Endothelial cell of umbilical vein (primary cell): ENCODE measurements around the gene CNOT9. TPM values are rescaled to one million over a fixed set of nuclear protein-coding genes. Genes with fewer than 3 reads are reported as not detected.

Source experiments
- BruUV-seq: library from RNA; stranded (reverse); fragments of 400-500 nt; replicated peaks from 2 replicates; lab custom pipeline; 2021; lab: Mats Ljungman, UMichigan
- CTCF ChIA-PET: fragments of 300-600, 350-600 bp; sonication (Branson Sonifier 250); formaldehyde crosslinking; loops from one replicate; lab custom pipeline; 2021; ENCODE audit warnings: antibody characterized with exemption, inconsistent platforms; lab: Charles Lee
- POLR2A ChIA-PET: fragments of 300-600, 350-600 bp; sonication (Branson Sonifier 250); formaldehyde crosslinking; loops from one replicate; lab custom pipeline; 2021; ENCODE audit warnings: antibody characterized with exemption, inconsistent platforms; lab: Charles Lee
- DNase-seq: peaks from one replicate; pipeline ENCODE4 v3.0.0-alpha.2; 2011; ENCODE audit warnings: low read depth, low spot score
- FAIRE-seq: peaks from 2 replicates; lab custom pipeline; 2011; peaks lifted over from hg19 to GRCh38; lab: Jason Lieb, UNC
- H2AFZ ChIP-seq: 2 replicates; pipeline ENCODE4 v1.6.0; 2012; ENCODE audit warnings: low read depth, low read length, control low read depth, inconsistent platforms
- H3K27ac ChIP-seq: 2 replicates; pipeline ENCODE4 v1.5.1; 2011; ENCODE audit warnings: low read depth, mild to moderate bottlenecking, control low read depth, low read length, moderate library complexity; ENCODE audit not compliant: insufficient read depth
- H3K27me3 ChIP-seq, 2 experiments: 2 replicates each; pipeline versions ENCODE4 v1.6.0 to v1.6.1; 2011; ENCODE audit warnings: low read length in 2 of 2, mixed read lengths in 1 of 2; ENCODE audit not compliant: control insufficient read depth in 2 of 2, insufficient read depth in 2 of 2
- H3K36me3 ChIP-seq, 2 experiments: 2 replicates in 1 of 2; 3 replicates in 1 of 2; pipeline ENCODE4 v1.5.1; 2011; ENCODE audit warnings: low read length in 2 of 2, mild to moderate bottlenecking in 1 of 2, moderate library complexity in 1 of 2; ENCODE audit not compliant: control insufficient read depth in 2 of 2, insufficient read depth in 2 of 2; ENCODE audit errors: extremely low read depth in 1 of 2
- H3K4me1 ChIP-seq: 3 replicates; pipeline ENCODE4 v1.5.1; 2011; ENCODE audit warnings: mild to moderate bottlenecking, low read length; ENCODE audit not compliant: control insufficient read depth, insufficient read depth; ENCODE audit errors: extremely low read depth
- H3K4me2 ChIP-seq: 2 replicates; pipeline ENCODE4 v1.6.1; 2011; ENCODE audit warnings: low read length, control low read depth, mixed read lengths; ENCODE audit not compliant: insufficient read depth
- H3K4me3 ChIP-seq, 3 experiments: fragments of 200-600 bp in 1 of 3; sonication (generic), shearing (Covaris generic) in 1 of 3; replicated peaks in 1 of 3; 2 replicates each; pipeline ENCODE4 v1.5.1; 2011 to 2016; ENCODE audit warnings: control low read depth in 3 of 3, low read length in 3 of 3, mild to moderate bottlenecking in 2 of 3, inconsistent platforms in 1 of 3, low read depth in 1 of 3, moderate library complexity in 1 of 3; ENCODE audit not compliant: insufficient read depth in 1 of 3
- H3K79me2 ChIP-seq: 2 replicates; pipeline ENCODE4 v1.6.0; 2012; ENCODE audit warnings: low read length, inconsistent platforms; ENCODE audit not compliant: control insufficient read depth, insufficient read depth
- H3K9ac ChIP-seq: replicated peaks from 2 replicates; pipeline ENCODE3; 2011; ENCODE audit warnings: low read length, control low read depth; ENCODE audit not compliant: insufficient read depth; ENCODE audit errors: extremely low read depth
- H3K9me1 ChIP-seq: replicated peaks from 3 replicates; pipeline ENCODE4 v1.6.0; 2011; ENCODE audit warnings: mild to moderate bottlenecking, low read length; ENCODE audit not compliant: control insufficient read depth, insufficient read depth; ENCODE audit errors: extremely low read depth
- H3K9me3 ChIP-seq: replicated peaks from 2 replicates; pipeline ENCODE4 v1.5.1; 2012; ENCODE audit warnings: low read length, inconsistent platforms; ENCODE audit not compliant: control insufficient read depth, insufficient read depth
- H4K20me1 ChIP-seq: replicated peaks from 2 replicates; pipeline ENCODE3; 2011; ENCODE audit warnings: mild to moderate bottlenecking, low read length; ENCODE audit not compliant: control insufficient read depth, insufficient read depth; ENCODE audit errors: extremely low read depth
- CTCF ChIP-seq, 2 donors: IDR thresholded peaks; 1 replicate in 1 of 2; 2 replicates in 1 of 2; pipeline ENCODE4 v1.5.1; 2011; ENCODE audit warnings: low read length in 2 of 2, mild to moderate bottlenecking in 2 of 2, moderate library complexity in 2 of 2, control low read depth in 1 of 2, inconsistent platforms in 1 of 2, low read depth in 1 of 2; ENCODE audit not compliant: insufficient read depth in 1 of 2; ENCODE audit errors: extremely low read depth in 1 of 2
- EZH2 ChIP-seq: IDR thresholded peaks from 2 replicates; pipeline ENCODE4 v1.6.1; 2012; ENCODE audit warnings: borderline replicate concordance, low read depth, mild to moderate bottlenecking, moderate library complexity, low read length, inconsistent platforms; ENCODE audit not compliant: severe bottlenecking
- FOS ChIP-seq: IDR thresholded peaks from 2 replicates; pipeline ENCODE4 v1.6.1; 2011; ENCODE audit warnings: mild to moderate bottlenecking, low read length, moderate library complexity, borderline replicate concordance; ENCODE audit not compliant: insufficient read depth
- GATA2 ChIP-seq: IDR thresholded peaks from 2 replicates; pipeline ENCODE4 v1.7.0; 2011; ENCODE audit warnings: low read depth, mild to moderate bottlenecking, moderate library complexity, mixed read lengths, low read length; ENCODE audit not compliant: insufficient read length, insufficient read depth
- JUN ChIP-seq: IDR thresholded peaks from 2 replicates; pipeline ENCODE4 v1.6.1; 2011; ENCODE audit warnings: borderline replicate concordance, low read depth; ENCODE audit not compliant: insufficient read length, insufficient read depth
- MAX ChIP-seq: IDR thresholded peaks from 2 replicates; pipeline ENCODE4 v1.6.1; 2011; ENCODE audit not compliant: insufficient read depth, insufficient read length
- MYC ChIP-seq: IDR thresholded peaks from one replicate; pipeline ENCODE4 v1.6.1; 2011; ENCODE audit warnings: mild to moderate bottlenecking, low read depth, low read length
- POLR2A ChIP-seq: IDR thresholded peaks from 2 replicates; pipeline ENCODE4 v1.6.1; 2012; ENCODE audit warnings: low read depth, mild to moderate bottlenecking, control low read depth, low read length
- POLR2AphosphoS5 ChIP-seq: IDR thresholded peaks from 2 replicates; pipeline ENCODE4 v1.6.1; 2012; ENCODE audit warnings: low read depth, mild to moderate bottlenecking, control low read depth, low read length, moderate library complexity; ENCODE audit not compliant: insufficient read depth
- dilution Hi-C: fragments of 300-500 bp; cut with MboI; formaldehyde crosslinking; loops from one replicate; pipeline ENCODE4 v1.15.0; 2019; ENCODE audit warnings: low sequenced_read_pairs; ENCODE audit not compliant: extremely low pct_ligation_motif_present
- intact Hi-C: fragments of 100-400 bp; cut with micrococcal nuclease; formaldehyde crosslinking; loops from one replicate; pipeline ENCODE4 v1.10.0; 2022
- polyA plus RNA-seq, 4 experiments: library from polyadenylated mRNA; depleted of rRNA in 3 of 4; stranded (reverse) in 3 of 4; unstranded in 1 of 4; fragments of >200 nt; gene quantifications; 2 replicates each; pipeline versions ENCODE4 v1.2.1 to v1.2.3, GENCODE V29; 2011 to 2012; ENCODE audit warnings: missing spikeins in 1 of 4
- total RNA-seq: library from RNA; stranded (reverse); gene quantifications from 2 replicates; pipeline ENCODE4 v1.2.3, GENCODE V29; 2021

Gene CNOT9
- total and polyA plus RNA-seq, 2 donors (not counting 3 experiments of a cell fraction or from before 2014, with no cell fraction given): 53.2 to 68.9 TPM

- no peak overlapping the region for H3K27ac ChIP-seq
- H3K79me2 ChIP-seq: no peaks in the 10 kb centered on the region
- H3K9me3 ChIP-seq: no peaks in the 10 kb centered on the region
- H3K9me1 ChIP-seq: no peaks in the 10 kb centered on the region
- H4K20me1 ChIP-seq: no peaks in the 10 kb centered on the region
- intact Hi-C loops: loop anchor here (1.0 kb wide), 1 partner anchor 8 kb away; no protein-coding TSS in a partner anchor
- BruUV-seq: no TSS peak
- no peaks in the 10 kb centered on the region for H3K36me3 ChIP-seq
- DNase-seq (no peak), FAIRE-seq (peak; percentile 18)
- TF ChIP-seq MAX (no peak), MYC (no peak), CTCF (IDR thresholded peaks at IDR 0.05; ENCODE audit: extremely low read depth in 1 of 2, insufficient read depth in 1 of 2, low read depth in 1 of 2, low read length in 2 of 2) (no peak), POLR2A (no peak), FOS (no peak), JUN (no peak), POLR2AphosphoS5 (no peak), EZH2 (no peak), GATA2 (no peak)
- CTCF ChIA-PET: interaction anchor here (1.0 to 1.7 kb wide), 2 partner anchors 9 to 16 kb away, joined by 4 to 6 read pairs; partner anchors contain the start of gene PLCD4
- POLR2A ChIA-PET: interaction anchor here (0.7 kb wide), 1 partner anchor 8 kb away, joined by 3 read pairs; no protein-coding TSS in a partner anchor
- dilution Hi-C loops: no loop called here
- no peak overlapping the region for H3K4me3 ChIP-seq
- no peaks in the 10 kb centered on the region for H3K27me3 ChIP-seq
- peaks cover 15% of the 10 kb centered on the region for H3K4me1 ChIP-seq
- H3K9ac ChIP-seq: no peak overlapping the region
- H3K4me2 ChIP-seq: peak overlapping the region; percentile 12
- H2AFZ ChIP-seq: peak overlapping the region; percentile 18
Observed at GRCh38 chr2:218623366-218623705, 54.7 kb downstream of the CNOT9 start.
